ENCODE results near the gene SLC12A7. TPM values are rescaled to one million over a fixed set of nuclear protein-coding genes. Genes with fewer than 3 reads are reported as not detected.

SLC12A7 gene
- total RNA-seq, 4 donors from 2014 or later = 4.6 to 49.8 (median 15.8) TPM

- intact Hi-C loops (cut with DNase I; ENCODE audit: low total_unique reads) = no loop called here
- Histone ChIP-seq H3K4me1 (no peaks in the 10 kb centered on the region), H3K36me3 (no peaks in the 10 kb centered on the region), H3K27ac (no peak overlapping the region), H3K9me3 (no peaks in the 10 kb centered on the region), H3K4me3 (no peak overlapping the region), H3K27me3 (no peaks in the 10 kb centered on the region)
- DNase-seq = no peak
- TF ChIP-seq CTCF (IDR thresholded peaks at IDR 0.05) (no peak), POLR2A (IDR thresholded peaks at IDR 0.05) (no peak)
Measured at GRCh38 chr5:1076406-1076805, 35.5 kb downstream of the SLC12A7 start.

- no peak for DNase-seq
- intact Hi-C loops (cut with DNase I; ENCODE audit: low total_unique reads) = no loop called here
- TF ChIP-seq CTCF (IDR thresholded peaks at IDR 0.05) = no peak
- TF ChIP-seq POLR2A (IDR thresholded peaks at IDR 0.05) = no peak
- Histone ChIP-seq H3K27me3 (no peaks in the 10 kb centered on the region), H3K4me3 (no peak overlapping the region), H3K36me3 (no peaks in the 10 kb centered on the region), H3K27ac (no peak overlapping the region), H3K4me1 (no peaks in the 10 kb centered on the region), H3K9me3 (no peaks in the 10 kb centered on the region)
Measured at GRCh38 chr5:1075931-1076330, 35.9 kb downstream of the SLC12A7 start.

- Histone ChIP-seq H3K27me3 (no peaks in the 10 kb centered on the region), H3K9me3 (no peaks in the 10 kb centered on the region), H3K27ac (no peak overlapping the region), H3K36me3 (no peaks in the 10 kb centered on the region), H3K4me3 (no peak overlapping the region), H3K4me1 (no peaks in the 10 kb centered on the region)
- DNase-seq = no peak
- TF ChIP-seq POLR2A (IDR thresholded peaks at IDR 0.05) = no peak
- no peak for TF ChIP-seq CTCF (IDR thresholded peaks at IDR 0.05)
- intact Hi-C loops (cut with DNase I; ENCODE audit: low total_unique reads) = no loop called here
Measured at GRCh38 chr5:1075555-1075881, 36.3 kb downstream of the SLC12A7 start.

GRCh38 chr5:1074816-1075554, 36.9 kb downstream of the SLC12A7 start:
- Histone ChIP-seq H3K27me3 (no peaks in the 10 kb centered on the region), H3K4me1 (no peaks in the 10 kb centered on the region), H3K4me3 (no peak overlapping the region), H3K36me3 (no peaks in the 10 kb centered on the region), H3K27ac (no peak overlapping the region), H3K9me3 (no peaks in the 10 kb centered on the region)
- TF ChIP-seq POLR2A (IDR thresholded peaks at IDR 0.05) (no peak), CTCF (IDR thresholded peaks at IDR 0.05) (no peak)
- intact Hi-C loops (cut with DNase I; ENCODE audit: low total_unique reads) = no loop called here
- no peak for DNase-seq

- Histone ChIP-seq H3K36me3 (no peaks in the 10 kb centered on the region), H3K27ac (no peak overlapping the region), H3K4me1 (no peaks in the 10 kb centered on the region), H3K4me3 (no peak overlapping the region), H3K9me3 (no peaks in the 10 kb centered on the region), H3K27me3 (no peaks in the 10 kb centered on the region)
- intact Hi-C loops (cut with DNase I; ENCODE audit: low total_unique reads) = no loop called here
- TF ChIP-seq CTCF (IDR thresholded peaks at IDR 0.05) (no peak), POLR2A (IDR thresholded peaks at IDR 0.05) (no peak)
- DNase-seq = no peak
Measured at GRCh38 chr5:1074226-1074625, 37.6 kb downstream of the SLC12A7 start.
